NCI-H82 treated with DMSO at 0.1 percent for 48 hours (cell line): ENCODE data around the gene PARM1.

Experiments
- DNase-seq: peaks from one replicate; lab custom pipeline; 2025; ENCODE audit not compliant: unreplicated experiment; lab: John Stamatoyannopoulos, UW

PARM1 gene

DNA sequence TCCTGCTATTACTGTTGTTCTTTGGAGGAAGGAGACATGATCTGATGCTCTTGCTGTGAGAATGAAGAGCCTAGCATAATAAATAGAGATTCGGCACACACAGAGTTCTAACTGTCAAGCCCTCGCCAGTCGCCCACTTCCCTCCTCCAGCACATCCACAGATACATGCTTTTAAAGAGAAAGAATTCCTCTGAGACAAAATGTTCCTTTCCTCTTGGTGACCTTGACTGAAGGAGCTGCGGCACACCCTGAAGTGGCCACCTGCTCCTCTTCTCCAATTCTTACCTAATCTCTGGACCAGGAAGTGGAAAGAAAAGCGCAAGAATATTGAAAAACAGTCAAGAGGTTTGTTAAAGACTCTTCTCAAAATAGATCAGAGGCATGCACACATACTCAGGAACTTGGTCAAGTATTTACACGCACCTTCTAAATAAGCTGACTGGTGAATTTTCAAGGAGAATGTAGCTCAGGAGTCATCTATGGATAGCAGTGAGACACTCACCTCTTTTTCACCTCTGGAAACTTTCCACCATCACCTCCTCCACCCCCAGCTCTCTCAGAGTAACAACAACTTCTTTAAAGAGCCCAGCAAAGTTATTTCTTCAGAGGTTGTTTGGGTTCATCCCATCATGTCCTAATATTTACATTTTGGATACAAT lies 95.4 kb downstream of the PARM1 start:
- no peak for DNase-seq

DNA sequence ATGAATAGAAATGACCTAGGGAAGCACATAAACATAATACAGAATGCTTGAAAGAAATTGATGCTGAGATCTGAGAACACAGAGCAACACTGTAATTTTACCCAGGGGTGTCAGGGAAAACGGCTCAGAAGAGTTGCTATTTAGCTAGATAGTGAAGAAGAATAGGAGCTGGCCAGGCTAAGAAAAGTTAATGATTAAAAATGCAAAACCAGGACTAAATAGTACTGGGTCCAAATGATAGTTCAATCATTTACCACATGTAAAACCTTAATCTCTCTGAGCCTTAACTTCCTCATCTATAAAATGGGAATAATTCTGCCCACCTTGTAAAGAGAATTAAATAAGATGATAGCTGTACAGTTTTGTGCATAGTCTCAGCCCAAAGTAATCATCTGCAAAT lies 97.1 kb downstream of the PARM1 start:
- DNase-seq: no peak

DNA sequence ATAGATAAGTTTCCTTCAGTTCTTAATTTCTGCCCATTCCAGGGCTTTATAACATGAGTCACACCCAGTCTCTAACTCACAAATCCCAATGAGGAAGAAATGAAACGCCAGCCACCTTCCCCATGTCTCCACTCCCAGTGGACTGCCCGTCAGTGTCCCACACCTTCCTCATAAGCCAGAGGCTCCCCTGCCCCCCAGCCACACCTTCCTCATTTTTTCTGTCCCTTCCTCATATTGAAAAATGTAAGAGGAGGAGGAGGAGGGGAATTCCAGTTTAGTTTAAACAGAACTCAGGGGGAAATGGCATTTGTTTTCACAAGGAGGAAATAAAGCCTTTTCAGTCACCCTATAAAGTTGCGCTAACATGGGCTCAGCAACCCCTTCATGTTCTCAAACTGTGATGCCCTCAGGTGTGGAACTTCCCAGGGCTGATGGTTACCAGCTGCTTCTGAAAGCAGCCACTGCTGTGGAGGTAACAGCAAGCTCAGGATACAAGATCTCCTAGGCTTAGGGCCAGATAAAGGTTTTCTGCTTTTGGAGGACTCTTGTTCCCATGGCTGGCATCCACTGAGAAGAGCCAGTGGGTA lies 97.8 kb downstream of the PARM1 start:
- DNase-seq: no peak

DNA sequence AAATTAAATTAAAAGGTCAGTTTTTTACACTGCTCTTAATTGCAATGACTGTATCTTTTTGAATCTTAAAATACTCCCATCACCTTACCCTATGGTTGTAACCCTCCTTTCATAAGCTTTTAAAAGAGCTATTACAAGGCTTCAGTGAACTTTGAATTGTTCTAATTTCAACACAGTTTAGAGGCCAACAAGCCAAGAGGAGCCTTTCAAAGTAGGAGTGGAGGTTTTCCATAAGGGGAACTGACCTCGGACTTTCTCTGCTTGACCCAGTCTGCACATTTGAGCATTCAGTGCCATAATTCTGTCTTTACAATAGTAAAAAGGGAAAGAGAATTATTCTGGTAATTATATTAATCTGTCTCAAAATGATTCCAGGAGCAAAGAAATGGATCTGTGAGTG lies 98.9 kb downstream of the PARM1 start:
- DNase-seq: no peak

DNA sequence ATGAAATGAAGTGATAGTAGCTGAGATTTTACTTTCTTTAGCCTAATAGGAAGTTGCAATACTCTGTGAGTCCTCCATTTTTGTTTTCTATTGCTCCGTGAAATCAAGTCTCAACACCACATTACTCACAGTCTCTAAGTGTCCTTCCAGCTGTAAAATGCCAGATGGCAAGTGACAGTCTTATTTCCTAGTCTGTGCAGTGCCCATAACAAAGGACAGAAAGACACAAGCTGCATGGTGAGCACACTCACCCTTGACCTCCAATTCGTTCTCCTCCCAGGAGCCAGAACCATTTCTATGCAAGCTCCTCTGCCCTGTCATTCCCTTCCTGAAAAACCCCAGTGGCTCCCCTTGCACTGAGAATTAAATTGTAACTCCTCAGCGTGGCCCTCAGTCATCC lies 101.6 kb downstream of the PARM1 start:
- DNase-seq: no peak

DNA sequence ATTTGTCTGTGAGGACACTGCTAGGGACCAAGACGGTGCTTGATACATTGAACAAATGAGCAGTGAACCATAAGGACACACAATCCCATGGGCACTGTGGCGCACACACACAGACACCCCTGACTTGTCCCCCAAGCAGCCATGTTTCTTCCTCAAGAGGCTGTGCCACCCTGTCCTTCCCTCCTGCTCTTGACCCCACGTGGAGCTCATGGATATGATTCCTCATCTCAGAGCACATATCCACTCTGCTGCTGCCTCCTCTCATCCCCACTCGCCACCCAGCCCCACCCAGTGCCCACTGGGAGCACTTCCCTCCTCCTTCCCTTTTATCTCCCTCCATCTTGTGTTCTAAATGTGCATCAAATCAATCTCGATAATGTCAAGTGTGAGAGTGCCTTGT lies 102.4 kb downstream of the PARM1 start:
- no peak for DNase-seq

DNA sequence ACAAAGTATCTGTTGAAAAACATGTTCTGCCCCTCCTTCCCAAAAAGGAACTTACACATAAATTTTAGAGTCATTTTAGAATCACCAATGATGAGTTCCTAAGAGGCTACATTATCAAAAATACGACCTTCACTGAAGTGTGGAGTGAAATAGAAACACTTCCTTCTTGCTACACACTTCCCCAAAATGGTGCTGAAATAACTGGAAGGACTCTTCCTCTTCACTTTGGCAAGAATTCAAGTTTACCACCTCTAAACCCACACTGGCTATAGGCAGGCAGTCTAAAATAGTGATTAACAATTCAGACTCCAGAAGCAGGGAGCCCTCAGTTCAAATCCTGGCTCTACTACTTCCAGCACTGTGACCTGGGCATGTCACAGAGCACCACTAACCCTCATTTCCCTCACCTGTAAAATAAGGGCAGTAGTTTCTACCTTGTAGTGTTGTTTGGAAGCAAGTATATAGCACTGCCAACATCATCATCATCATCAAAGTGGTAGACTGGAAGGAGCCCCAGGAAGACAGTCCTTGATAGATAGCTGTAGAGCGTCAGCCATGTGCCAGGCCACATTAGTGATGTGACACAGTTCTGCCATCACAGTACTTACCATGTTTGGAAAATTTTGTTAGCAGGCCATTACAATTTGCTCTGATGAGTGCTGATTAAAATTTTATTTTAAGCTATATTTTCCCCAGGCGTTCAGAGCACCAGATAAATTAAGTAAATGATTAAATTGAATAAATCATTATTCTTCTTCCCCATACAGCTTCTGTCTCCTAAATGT lies 103.3 kb downstream of the PARM1 start:
- DNase-seq: no peak

DNA sequence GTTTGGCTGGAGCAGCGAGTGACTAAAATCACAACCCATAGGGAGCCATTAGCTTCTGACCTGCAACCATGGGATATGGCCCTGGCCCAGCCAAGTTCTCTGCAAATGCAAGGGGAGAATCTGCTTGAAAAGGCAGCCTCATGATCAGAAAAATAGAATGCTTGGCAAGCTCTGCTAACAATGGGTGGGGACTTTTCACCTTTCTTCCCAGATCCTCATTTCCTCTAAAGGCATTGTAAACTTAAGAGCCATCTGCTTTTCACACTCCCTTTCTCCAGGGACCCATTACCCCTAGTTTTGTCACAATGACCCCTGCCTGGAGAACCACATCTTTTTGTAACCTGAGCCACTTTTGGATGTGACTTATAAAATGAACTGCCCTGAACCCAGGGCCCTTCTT lies 104.3 kb downstream of the PARM1 start:
- no peak for DNase-seq

DNA sequence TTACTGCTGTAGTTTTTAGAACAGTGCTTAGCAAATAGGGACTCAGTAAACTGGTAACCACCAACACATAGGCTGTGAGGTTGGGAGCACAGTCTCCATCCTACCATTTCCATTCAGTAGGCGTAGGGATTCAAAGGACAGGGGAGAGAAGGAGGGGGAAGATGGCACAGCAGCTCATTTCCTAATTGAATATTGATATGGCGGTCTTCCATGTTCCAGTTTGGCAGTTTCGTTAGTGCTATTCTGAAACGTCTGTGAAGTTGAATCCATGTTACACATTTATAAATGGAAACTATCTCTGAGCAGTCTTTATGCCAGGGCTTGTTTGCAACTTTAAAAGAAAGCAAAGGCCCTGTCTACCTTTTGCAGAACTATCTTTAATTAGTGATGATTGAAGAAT lies 105.5 kb downstream of the PARM1 start:
- no peak for DNase-seq

DNA sequence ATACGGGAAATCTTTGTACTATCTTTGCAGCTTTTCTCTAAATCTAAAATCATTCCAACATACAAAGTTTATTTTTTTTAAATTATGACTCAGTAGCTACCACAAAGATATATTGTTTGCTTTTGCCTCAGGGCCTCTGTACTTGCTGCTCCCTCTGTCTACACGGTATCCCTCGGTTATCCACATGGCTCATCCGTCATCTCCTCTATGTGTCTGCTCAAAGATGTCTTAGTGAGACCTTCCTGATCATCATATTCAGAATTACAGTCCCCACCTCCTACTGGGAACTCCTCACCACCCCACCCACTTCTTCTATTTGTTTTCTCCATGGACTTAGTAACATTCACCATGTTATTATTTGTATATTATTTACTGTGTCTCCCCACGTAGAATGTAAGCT lies 107.8 kb downstream of the PARM1 start:
- DNase-seq: no peak

DNA sequence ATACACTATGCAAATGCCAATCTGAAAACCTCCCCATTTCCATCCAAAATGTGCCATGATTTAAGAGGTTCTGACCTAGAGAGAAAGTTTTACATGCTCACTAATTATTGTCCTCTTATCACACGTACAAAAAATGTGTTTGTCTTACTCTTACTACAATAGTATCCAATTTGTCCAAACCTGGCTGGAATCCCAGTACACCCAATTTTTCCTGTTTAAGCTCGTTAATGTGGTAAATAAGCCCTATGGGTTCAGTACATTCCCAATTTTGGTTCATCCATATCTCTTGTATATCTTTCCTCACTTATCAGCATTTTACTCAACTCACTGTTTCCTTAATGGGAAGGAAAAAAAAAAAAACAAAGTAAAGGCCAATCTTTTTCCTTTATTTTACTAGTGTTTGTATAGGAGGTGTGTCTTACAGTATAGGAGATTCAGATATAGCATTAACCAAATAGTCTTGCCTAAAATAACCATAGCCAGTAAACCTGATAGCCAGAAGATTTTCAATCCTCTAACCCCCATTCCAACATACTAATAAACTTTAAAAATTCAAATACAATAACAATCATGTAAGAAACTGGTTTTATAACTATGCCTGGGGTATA lies 109.8 kb downstream of the PARM1 start:
- no peak for DNase-seq

DNA sequence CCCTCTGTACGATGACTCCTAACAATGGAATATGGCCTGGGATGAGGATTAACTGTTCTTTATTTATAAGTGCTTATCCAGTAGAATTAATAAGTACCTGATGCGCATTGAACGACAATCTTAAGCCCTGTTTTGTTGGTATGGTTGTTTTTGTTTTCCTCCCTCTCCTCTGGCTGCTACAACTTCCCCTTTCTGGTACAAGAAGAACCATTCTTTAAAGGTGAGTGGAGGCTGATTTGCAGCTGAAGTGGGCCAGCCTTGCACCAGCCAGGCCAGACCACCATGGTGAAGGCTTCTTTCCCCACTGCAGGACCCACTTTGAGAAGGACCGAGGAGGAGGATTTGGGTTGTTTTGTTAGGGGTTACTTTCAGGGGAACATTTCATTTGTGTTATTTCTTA lies 113.3 kb downstream of the PARM1 start:
- DNase-seq: no peak

DNA sequence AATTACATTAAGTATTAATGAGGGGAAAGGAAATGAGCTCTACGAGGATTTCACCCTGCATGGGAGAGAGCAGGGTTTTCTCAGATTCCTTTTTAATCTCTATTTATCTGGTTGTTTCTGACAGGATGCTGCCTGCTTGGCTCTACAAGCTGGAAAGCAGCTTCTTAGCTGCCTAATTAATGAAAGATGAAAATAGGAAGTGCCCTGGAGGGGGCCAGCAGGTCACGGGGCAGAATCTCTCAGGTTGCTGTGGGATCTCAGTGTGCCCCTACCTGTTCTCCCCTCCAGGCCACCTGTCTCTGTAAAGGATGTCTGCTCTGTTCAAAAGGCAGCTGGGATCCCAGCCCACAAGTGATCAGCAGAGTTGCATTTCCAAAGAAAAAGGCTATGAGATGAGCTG lies 113.7 kb downstream of the PARM1 start:
- no peak for DNase-seq

DNA sequence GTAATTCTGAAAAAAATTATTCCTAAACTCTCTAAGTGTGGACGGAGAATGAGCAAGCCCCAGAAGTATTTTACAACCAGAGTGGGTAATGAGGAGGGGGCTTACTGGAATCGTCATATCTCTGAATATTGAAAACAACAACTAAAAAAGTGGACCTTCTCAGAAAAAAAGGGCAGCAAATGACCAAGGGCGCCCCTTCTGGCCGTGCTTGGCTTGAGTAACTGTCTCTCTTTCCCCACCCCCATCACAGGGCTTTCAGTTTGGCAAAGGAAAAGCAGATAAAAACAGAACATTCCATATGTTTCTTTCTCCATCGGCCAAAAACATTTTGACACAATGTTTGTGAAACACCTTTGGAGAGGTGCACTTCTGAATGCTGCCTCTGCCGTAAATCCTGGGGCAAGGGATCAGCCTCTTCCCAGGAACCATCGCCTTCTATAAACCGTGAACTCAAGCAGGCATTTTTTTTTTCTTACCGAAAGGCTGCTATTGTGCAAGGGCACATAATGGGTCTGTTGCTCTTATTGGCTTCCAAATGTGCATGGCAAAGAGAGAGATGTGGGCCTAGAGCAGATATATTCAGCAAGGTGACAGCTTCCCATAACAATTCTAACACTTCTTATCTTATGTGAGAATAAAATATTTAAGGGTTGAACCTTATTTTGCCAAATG lies 115.4 kb downstream of the PARM1 start:
- DNase-seq: no peak

DNA sequence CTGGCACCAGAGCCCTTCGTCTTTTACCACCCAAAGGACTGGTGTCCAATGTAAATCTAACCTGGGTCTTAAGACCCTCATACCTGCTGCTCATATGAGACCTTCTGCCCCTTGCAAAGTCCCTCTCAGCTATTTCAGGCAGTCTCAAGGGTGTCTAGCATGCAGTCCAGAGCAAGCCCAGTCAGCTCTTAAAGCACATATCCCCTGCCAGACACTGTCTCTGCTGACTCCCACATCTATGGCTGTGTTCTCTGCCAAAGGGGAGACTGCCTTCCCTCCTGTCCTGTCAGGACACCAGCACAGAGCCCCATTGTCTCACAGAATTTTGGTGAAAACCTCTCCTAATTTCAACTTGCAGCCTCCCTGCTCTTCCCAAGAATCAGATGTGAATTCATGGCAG lies 118.5 kb downstream of the PARM1 start:
- DNase-seq: no peak

DNA sequence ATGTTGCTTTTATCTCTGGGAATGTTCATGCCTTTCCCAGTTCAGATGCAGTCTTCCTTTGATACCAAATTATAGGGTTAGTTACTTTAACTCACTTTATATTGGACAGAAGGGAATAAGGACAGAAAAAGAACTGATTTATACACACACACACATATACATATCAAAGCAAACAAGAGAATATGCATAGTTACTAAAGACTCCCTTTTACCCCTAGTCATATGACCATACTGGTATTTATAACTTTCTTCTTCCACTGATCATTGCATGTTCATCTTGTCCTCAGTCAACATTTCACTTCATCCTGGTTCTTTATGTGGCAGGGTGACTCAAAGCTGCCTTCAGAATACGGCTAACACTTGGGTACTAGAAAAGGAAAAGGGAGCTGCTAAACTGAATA lies 120.4 kb downstream of the PARM1 start:
- no peak for DNase-seq

DNA sequence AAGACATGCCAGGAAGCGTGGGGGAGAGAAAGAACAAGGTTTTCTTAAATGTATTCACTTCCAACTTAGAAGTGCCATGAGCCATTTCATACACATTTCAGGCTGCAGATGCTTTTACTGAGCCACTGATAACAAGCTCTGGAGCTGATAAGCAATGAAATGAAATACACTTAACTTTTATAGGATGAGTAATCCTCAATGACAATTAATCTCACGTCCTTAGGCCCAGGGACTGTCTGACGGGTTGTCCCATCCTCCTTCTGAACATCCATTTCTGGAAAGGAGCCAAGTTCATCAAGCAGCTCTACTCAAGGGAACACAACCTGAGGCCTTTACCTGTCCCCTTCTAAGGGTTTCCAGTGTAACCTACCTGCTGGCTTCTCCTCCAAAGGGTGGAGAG lies 121.2 kb downstream of the PARM1 start:
- no peak for DNase-seq

DNA sequence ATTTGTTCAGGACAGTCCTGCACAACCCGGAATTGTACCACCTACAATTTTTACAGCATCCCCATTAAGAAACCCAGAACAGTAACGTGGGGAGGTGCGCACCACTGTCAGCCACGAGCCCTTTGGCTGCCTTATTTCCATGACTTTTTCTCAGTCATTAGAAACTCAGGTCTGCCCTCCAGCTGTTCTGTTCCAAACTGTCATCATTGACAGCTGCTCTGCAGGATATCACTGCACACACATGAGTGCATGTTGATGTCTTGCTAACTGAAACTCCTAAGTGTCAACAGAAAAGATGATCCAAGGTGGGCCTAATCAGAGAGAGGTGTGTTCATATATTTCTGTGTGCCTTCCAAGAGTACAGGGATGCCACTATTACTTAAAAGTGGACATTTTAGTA lies 123.4 kb downstream of the PARM1 start:
- no peak for DNase-seq

DNA sequence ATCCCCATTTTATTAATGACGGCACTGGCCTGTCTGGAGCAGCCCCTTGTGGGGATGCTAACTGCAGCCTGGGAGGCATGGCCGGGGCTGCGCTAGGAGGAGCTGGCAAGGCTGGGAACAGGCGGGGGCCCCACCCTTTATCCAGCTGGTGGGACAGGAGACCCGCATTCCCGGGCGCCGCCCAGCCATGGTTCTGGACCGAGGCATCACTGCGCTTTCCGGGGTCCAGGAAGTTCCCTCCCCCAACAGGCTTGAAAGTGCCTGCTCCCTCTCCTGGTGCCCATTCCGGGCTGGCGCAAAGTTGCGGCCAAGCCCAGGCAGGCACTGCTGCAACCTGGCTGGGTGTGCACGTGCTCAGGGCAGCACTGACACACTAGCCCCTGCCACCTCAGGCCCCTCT lies 124.5 kb downstream of the PARM1 start:
- no peak for DNase-seq

DNA sequence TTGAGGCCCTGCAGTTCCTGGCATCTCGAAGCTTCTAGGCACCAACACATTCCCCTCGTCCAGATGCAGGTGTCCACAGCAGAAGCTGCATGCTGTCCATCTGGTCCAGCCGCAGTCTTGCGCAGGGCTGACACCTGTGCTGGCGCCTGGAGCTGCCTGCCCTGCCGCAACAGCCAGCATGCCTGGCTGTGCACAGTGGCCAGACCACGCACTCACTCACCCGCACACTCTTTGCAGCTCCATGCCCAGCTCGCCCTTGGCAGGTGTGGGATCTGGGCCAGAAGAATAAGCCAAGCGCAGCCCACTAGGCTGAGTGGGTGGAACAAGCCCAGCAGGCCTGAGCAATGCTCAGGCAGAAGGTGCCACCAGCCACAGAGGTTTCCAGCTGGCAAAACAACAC lies 125.6 kb downstream of the PARM1 start:
- DNase-seq: no peak

DNA sequence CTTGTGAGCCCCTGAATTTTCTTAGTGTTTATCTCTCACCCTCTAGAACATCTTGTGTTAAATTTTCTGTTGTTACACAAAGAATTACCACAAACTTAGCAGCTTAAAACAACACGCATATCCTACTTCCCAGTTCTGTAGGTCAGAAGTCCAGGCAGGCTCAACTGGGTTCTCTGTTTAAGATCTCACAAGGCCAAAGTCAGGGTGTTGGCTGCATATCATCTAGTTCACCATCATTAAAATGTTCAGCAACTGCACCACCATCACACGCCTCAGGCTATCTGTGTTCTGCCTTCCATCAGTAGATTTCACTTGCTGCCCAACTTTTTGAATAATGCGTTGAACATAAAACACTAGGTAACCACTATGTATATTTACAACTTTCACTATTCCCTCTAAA lies 130.5 kb downstream of the PARM1 start:
- DNase-seq: no peak

DNA sequence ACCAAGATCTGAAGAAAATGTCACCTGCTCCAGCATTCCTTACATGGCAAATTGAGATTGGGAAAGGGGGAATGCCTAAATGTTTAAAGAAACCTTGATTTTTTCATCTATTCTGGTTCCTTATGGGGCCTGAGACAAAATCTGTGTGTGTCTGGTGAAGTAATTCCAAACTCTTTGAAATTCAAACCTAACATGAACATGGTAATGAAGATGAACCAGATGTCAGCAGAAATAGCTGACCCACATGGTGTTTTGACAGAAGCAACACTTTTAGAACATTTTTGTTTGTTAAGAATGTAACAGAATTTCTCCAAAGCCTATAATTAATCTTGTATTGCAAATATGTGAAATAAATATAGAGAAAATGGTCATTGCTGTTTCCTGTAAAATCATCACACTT lies 133.0 kb downstream of the PARM1 start:
- DNase-seq: no peak
